Measurements from ENCODE around the gene CFAP61. TPM values are rescaled to one million over a fixed set of nuclear protein-coding genes. Genes with fewer than 3 reads are reported as not detected.
A peak's percentile ranks its signal among the peaks of the same experiment; 100 is the strongest.
"Not testable (repeated sequence)": the region's sequence is repeated elsewhere in the genome, so short reads cannot be mapped to it uniquely, and the experiment has no call there.

Gene CFAP61
- total RNA-seq, 1 experiment from 2014 or later, result 0.28 TPM

DNA sequence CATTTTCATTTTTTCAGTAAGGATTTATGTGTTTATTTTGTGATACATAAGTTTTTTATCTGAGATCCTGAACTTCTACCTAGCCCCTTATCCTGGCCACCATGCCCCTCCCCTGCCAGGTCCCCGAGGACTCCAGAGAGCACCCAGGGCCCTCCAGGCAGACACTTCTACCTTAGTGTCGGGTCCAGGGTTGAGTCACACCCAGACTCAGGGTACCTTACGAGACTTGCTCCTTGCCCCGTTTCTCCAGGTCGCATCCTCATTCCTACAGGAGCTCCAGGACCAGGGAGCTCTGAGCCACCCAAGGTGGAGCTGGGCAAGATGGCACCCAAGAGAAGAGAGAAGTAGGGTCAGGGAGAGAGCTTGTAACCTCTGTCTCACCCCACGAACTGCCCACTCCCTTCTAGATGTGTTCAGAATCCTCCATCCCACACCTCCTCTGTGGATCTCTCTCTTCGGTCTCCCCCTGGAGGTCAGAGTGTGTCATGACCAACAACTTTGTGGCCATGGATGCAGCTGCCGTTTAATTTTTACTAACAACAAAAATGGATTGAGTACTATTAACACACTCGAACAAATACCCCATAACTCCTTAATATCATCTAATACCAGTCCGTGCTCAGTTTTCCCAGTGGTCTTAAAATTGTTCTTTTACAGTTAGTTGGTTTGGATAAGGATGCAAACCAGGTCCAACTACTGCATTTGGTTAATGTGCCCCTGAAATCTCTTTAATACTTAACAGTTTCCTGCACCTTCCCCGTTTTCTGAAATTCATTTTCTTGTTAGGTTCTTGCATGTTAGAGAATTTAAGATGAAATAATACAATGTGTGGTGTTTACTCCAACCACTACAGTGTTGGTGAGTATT lies 185.0 kb downstream of the CFAP61 start:
- in situ Hi-C loops (cut with HindIII; ENCODE audit: low pct_unique_long_range_greater_than_20kb, low sequenced_read_pairs), result no loop called here
- DNase-seq (ENCODE audit: low read depth, low spot score) (peak; percentile 24), ATAC-seq (peak; percentile 76)
- ChIA-PET POLR2A (no interaction called here), CTCF (interaction anchor here (0.6 to 1.2 kb wide), 2 partner anchors 15 to 322 kb away, joined by 3 read pairs; no protein-coding TSS in a partner anchor)
- intact Hi-C loops (cut with micrococcal nuclease; ENCODE audit: unreplicated experiment), result loop anchor here (5.0 kb wide), 1 partner anchor 155 kb away; no protein-coding TSS in a partner anchor
- no TSS peak for BruUV-seq (replicated peaks)
- Histone ChIP-seq H3K4me1 (ENCODE audit: control insufficient read depth, insufficient read depth, low read length) (no peaks in the 10 kb centered on the region), H3K27ac (ENCODE audit: low read length) (no peak overlapping the region), H3K27me3 (ENCODE audit: control insufficient read depth, insufficient read depth, low read length) (peaks cover 5% of the 10 kb centered on the region; the same call in 1 of the 2 replicates), H3K9me3 (ENCODE audit: control insufficient read depth, insufficient read depth, low read depth, low read length) (no peaks in the 10 kb centered on the region), H3K4me3 (ENCODE audit: low read depth in 2 of 2, low read length in 2 of 2) (no peak overlapping the region), H3K36me3 (ENCODE audit: control insufficient read depth, insufficient read depth, low read length) (no peaks in the 10 kb centered on the region)
- TF ChIP-seq POLR2AphosphoS5 (IDR thresholded peaks at IDR 0.05; ENCODE audit: low read depth, low read length) (no peak), TCF7L2 (IDR thresholded peaks at IDR 0.05; ENCODE audit: low read depth, low read length) (no peak)
- TF ChIP-seq, protein P1, sequence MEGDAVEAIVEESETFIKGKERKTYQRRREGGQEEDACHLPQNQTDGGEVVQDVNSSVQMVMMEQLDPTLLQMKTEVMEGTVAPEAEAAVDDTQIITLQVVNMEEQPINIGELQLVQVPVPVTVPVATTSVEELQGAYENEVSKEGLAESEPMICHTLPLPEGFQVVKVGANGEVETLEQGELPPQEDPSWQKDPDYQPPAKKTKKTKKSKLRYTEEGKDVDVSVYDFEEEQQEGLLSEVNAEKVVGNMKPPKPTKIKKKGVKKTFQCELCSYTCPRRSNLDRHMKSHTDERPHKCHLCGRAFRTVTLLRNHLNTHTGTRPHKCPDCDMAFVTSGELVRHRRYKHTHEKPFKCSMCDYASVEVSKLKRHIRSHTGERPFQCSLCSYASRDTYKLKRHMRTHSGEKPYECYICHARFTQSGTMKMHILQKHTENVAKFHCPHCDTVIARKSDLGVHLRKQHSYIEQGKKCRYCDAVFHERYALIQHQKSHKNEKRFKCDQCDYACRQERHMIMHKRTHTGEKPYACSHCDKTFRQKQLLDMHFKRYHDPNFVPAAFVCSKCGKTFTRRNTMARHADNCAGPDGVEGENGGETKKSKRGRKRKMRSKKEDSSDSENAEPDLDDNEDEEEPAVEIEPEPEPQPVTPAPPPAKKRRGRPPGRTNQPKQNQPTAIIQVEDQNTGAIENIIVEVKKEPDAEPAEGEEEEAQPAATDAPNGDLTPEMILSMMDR (IDR thresholded peaks at IDR 0.05), result peak; percentile 81

DNA sequence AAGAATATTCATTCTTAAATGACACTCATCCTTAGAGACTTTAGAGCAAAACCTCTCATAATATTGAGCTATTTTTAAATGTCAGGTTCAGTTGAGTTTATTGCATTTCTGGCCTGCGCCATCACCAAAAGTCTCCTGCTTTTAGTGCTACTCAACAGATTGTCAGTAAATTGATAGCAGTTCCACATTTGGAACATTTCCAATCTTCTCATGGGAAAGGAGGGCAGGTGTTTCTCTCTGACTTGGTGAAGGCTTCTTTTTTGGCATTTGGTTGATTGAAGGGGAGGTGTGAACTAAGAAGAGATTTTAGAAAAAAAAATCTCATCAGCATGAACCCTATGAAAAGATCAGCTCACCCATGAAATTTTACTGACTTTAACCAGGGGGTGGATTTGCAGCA lies 189.6 kb downstream of the CFAP61 start:
- H3K36me3 ChIP-seq (ENCODE audit: control insufficient read depth, insufficient read depth, low read length), result no peaks in the 10 kb centered on the region
- ChIA-PET CTCF (no interaction called here), POLR2A (no interaction called here)
- no peak overlapping the region for H3K4me3 ChIP-seq (ENCODE audit: low read depth in 2 of 2, low read length in 2 of 2)
- TF ChIP-seq, protein P2, sequence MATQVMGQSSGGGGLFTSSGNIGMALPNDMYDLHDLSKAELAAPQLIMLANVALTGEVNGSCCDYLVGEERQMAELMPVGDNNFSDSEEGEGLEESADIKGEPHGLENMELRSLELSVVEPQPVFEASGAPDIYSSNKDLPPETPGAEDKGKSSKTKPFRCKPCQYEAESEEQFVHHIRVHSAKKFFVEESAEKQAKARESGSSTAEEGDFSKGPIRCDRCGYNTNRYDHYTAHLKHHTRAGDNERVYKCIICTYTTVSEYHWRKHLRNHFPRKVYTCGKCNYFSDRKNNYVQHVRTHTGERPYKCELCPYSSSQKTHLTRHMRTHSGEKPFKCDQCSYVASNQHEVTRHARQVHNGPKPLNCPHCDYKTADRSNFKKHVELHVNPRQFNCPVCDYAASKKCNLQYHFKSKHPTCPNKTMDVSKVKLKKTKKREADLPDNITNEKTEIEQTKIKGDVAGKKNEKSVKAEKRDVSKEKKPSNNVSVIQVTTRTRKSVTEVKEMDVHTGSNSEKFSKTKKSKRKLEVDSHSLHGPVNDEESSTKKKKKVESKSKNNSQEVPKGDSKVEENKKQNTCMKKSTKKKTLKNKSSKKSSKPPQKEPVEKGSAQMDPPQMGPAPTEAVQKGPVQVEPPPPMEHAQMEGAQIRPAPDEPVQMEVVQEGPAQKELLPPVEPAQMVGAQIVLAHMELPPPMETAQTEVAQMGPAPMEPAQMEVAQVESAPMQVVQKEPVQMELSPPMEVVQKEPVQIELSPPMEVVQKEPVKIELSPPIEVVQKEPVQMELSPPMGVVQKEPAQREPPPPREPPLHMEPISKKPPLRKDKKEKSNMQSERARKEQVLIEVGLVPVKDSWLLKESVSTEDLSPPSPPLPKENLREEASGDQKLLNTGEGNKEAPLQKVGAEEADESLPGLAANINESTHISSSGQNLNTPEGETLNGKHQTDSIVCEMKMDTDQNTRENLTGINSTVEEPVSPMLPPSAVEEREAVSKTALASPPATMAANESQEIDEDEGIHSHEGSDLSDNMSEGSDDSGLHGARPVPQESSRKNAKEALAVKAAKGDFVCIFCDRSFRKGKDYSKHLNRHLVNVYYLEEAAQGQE (IDR thresholded peaks at IDR 0.05; ENCODE audit: insufficient read depth in 1 of 2, low read depth in 2 of 2, low read length in 1 of 2), result no peak
- TF ChIP-seq SIN3A (IDR thresholded peaks at IDR 0.05; ENCODE audit: borderline replicate concordance, insufficient read depth, low read depth, low read length) (no peak), TCF7L2 (IDR thresholded peaks at IDR 0.05; ENCODE audit: low read depth, low read length) (no peak), POLR2AphosphoS5 (IDR thresholded peaks at IDR 0.05; ENCODE audit: low read depth, low read length) (no peak)
- TF ChIP-seq, protein P1 (IDR thresholded peaks at IDR 0.05), result no peak
- H3K27me3 ChIP-seq (ENCODE audit: control insufficient read depth, insufficient read depth, low read length), result peaks cover 5% of the 10 kb centered on the region; the same call in 1 of the 2 replicates
- ATAC-seq (no peak), DNase-seq (ENCODE audit: low read depth, low spot score) (no peak)
- H3K4me1 ChIP-seq (ENCODE audit: control insufficient read depth, insufficient read depth, low read length), result no peaks in the 10 kb centered on the region
- H3K9me3 ChIP-seq (ENCODE audit: control insufficient read depth, insufficient read depth, low read depth, low read length), result no peaks in the 10 kb centered on the region
- intact Hi-C loops (cut with micrococcal nuclease; ENCODE audit: unreplicated experiment) (no loop called here), in situ Hi-C loops (cut with HindIII; ENCODE audit: low pct_unique_long_range_greater_than_20kb, low sequenced_read_pairs) (no loop called here)
- BruUV-seq (replicated peaks), result no TSS peak
- no peak overlapping the region for H3K27ac ChIP-seq (ENCODE audit: low read length)

DNA sequence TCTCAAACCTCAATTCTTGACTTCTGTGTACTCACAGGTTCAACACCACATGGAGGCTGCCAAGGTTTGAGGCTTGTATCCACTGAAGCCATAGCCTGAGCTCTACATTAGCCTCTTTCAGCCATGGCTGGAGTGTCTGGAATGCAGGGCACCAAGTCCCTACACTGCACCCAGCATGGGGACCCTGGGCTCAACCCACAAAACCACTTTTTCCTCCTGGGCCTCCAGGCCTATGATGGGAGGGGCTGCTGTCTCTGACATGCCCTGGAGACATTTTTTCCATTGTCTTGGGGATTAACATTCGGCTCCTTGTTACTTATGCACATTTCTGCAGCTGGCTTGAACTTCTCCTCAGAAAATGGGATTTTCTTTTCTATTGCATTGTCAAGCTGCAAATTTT lies 192.1 kb downstream of the CFAP61 start:
- in situ Hi-C loops (cut with HindIII; ENCODE audit: low pct_unique_long_range_greater_than_20kb, low sequenced_read_pairs); intact Hi-C loops (cut with micrococcal nuclease; ENCODE audit: unreplicated experiment); POLR2A ChIA-PET; ATAC-seq; BruUV-seq (replicated peaks); H3K36me3 ChIP-seq (ENCODE audit: control insufficient read depth, insufficient read depth, low read length); H3K27me3 ChIP-seq (ENCODE audit: control insufficient read depth, insufficient read depth, low read length); DNase-seq (ENCODE audit: low read depth, low spot score); H3K4me1 ChIP-seq (ENCODE audit: control insufficient read depth, insufficient read depth, low read length); H3K27ac ChIP-seq (ENCODE audit: low read length); H3K9me3 ChIP-seq (ENCODE audit: control insufficient read depth, insufficient read depth, low read depth, low read length); CTCF ChIA-PET; H3K4me3 ChIP-seq (ENCODE audit: low read depth in 2 of 2, low read length in 2 of 2): not testable (repeated sequence)
